Adipocyte (in vitro differentiated cells): ENCODE results near the gene SHISA3.
"Not testable (repeated sequence)": the region's sequence is repeated elsewhere in the genome, so short reads cannot be mapped to it uniquely, and the experiment has no call there.

ENCODE experiments used
- DNase-seq: peaks from one replicate; pipeline ENCODE4 v3.0.0-alpha.2; 2015; ENCODE audit warnings: low read depth
- H3K27me3 ChIP-seq: replicated peaks from 2 replicates; pipeline ENCODE4 v1.7.0; 2013; ENCODE audit warnings: mild to moderate bottlenecking, low read length, moderate library complexity; ENCODE audit not compliant: control insufficient read depth, insufficient read depth
- H3K36me3 ChIP-seq: 2 replicates; pipeline ENCODE4 v1.7.0; 2013; ENCODE audit warnings: low read length, mild to moderate bottlenecking, moderate library complexity; ENCODE audit not compliant: control insufficient read depth, insufficient read depth, severe bottlenecking
- H3K4me1 ChIP-seq: 2 replicates; pipeline ENCODE4 v1.7.0; 2013; ENCODE audit warnings: mild to moderate bottlenecking, low read length, moderate library complexity; ENCODE audit not compliant: control insufficient read depth, insufficient read depth
- H3K4me3 ChIP-seq: 2 replicates; pipeline ENCODE4 v1.7.0; 2013; ENCODE audit warnings: mild to moderate bottlenecking, low read length, moderate library complexity
- H3K9ac ChIP-seq: 2 replicates; pipeline ENCODE4 v1.7.0; 2013; ENCODE audit warnings: mild to moderate bottlenecking, low read length, moderate library complexity
- H3K9me3 ChIP-seq: 2 replicates; pipeline ENCODE4 v1.7.0; 2013; ENCODE audit warnings: mild to moderate bottlenecking, low read length, moderate library complexity; ENCODE audit not compliant: control insufficient read depth

The SHISA3 gene

GRCh38 chr4:42364266-42365053 lies 32.8 kb upstream of the SHISA3 start:
- H3K9me3 ChIP-seq, result peaks cover 3% of the 10 kb centered on the region
- no peak for DNase-seq
- peaks cover 5% of the 10 kb centered on the region for H3K4me1 ChIP-seq
- H3K27me3 ChIP-seq, result no peaks in the 10 kb centered on the region
- no peaks in the 10 kb centered on the region for H3K36me3 ChIP-seq
- no peak overlapping the region for H3K9ac ChIP-seq
- H3K4me3 ChIP-seq, result no peak overlapping the region

DNA sequence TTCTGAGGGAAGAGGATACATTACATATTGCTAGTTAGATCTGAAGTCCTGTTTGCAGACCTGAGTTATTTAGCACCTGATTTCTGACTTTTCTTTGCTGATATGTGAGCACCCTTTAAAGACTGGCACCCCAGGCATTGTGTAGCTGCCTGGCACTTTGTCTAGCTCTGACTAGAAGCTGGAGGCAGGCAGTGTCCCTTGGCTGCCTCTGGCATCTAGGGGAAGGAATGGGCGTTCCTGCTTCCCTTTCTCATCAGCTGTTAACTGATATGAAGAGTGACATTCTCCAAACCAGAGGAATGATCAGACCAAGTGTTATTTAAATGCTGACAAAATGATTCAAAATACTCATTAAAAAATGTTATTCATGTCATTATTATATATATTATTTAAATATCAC lies 30.3 kb upstream of the SHISA3 start:
- no peaks in the 10 kb centered on the region for H3K27me3 ChIP-seq
- H3K9me3 ChIP-seq, result peaks cover 3% of the 10 kb centered on the region
- H3K9ac ChIP-seq, result no peak overlapping the region
- DNase-seq, result no peak
- no peaks in the 10 kb centered on the region for H3K36me3 ChIP-seq
- H3K4me1 ChIP-seq, result no peaks in the 10 kb centered on the region
- no peak overlapping the region for H3K4me3 ChIP-seq

- Histone ChIP-seq H3K4me1 (no peaks in the 10 kb centered on the region), H3K4me3 (no peak overlapping the region), H3K36me3 (no peaks in the 10 kb centered on the region), H3K27me3 (peaks cover 4% of the 10 kb centered on the region), H3K9me3 (peaks cover 3% of the 10 kb centered on the region), H3K9ac (no peak overlapping the region)
- no peak for DNase-seq
These were observed 27.8 kb upstream of the SHISA3 start for GRCh38 chr4:42369489-42369888.

GRCh38 chr4:42371305-42372252 lies 25.7 kb upstream of the SHISA3 start:
- no peak overlapping the region for H3K4me3 ChIP-seq
- H3K9me3 ChIP-seq, result peaks cover 3% of the 10 kb centered on the region
- DNase-seq, result peak; percentile 51
- no peaks in the 10 kb centered on the region for H3K4me1 ChIP-seq
- H3K36me3 ChIP-seq, result no peaks in the 10 kb centered on the region
- no peak overlapping the region for H3K9ac ChIP-seq
- H3K27me3 ChIP-seq, result peaks cover 6% of the 10 kb centered on the region

- not testable (repeated sequence) for H3K4me1 ChIP-seq, H3K4me3 ChIP-seq, H3K27me3 ChIP-seq, H3K9ac ChIP-seq, H3K36me3 ChIP-seq, H3K9me3 ChIP-seq, DNase-seq
These were observed 25.0 kb upstream of the SHISA3 start for GRCh38 chr4:42372303-42372702.

DNA sequence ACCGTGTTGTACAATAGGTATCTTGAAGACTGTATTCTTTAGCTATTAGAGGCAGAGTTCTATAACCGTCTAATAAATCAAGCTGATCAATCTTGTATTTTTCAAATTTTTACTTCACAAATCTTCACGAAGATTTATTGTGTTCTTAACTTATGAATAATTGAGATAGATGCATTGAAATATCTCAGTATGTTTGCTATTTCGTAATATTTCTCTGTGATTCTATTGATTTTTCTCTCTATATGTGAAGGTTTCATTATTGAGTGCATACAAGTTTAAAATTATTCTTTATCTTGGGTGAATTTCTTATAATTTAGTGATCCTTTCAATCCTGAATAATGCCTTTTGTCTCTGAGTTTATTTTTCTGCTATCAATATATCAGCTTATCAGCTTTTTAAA lies 19.8 kb upstream of the SHISA3 start:
- Histone ChIP-seq H3K9me3 (peaks cover 10% of the 10 kb centered on the region), H3K27me3 (peaks cover 6% of the 10 kb centered on the region), H3K4me1 (peaks cover 6% of the 10 kb centered on the region), H3K4me3 (no peak overlapping the region), H3K9ac (no peak overlapping the region), H3K36me3 (no peaks in the 10 kb centered on the region)
- DNase-seq, result no peak

DNA sequence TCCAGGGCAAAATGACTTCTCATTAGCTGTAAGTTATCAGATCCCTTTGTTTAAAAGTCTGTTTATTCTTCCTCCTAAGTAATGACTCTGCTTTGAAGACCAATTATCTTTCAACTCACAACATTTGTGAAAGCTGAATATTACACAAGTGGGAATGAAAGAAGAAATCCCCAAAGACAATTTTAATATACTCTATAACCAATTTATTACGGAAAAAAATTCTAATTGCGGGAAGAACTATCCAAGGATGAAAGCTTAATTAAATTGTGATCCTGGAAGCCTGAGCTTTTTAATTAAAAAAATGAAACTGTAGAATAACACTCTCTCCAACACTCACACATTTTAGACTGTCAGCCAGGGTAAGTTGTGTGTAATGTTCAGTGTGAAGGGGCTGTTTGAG lies 15.6 kb upstream of the SHISA3 start:
- Histone ChIP-seq H3K4me1 (peaks cover 6% of the 10 kb centered on the region), H3K27me3 (no peaks in the 10 kb centered on the region), H3K36me3 (no peaks in the 10 kb centered on the region), H3K4me3 (no peak overlapping the region), H3K9ac (no peak overlapping the region), H3K9me3 (peaks cover 7% of the 10 kb centered on the region)
- DNase-seq, result no peak

- H3K4me3 ChIP-seq, result no peak overlapping the region
- no peak overlapping the region for H3K9ac ChIP-seq
- peaks cover 3% of the 10 kb centered on the region for H3K27me3 ChIP-seq
- no peak for DNase-seq
- no peaks in the 10 kb centered on the region for H3K4me1 ChIP-seq
- no peaks in the 10 kb centered on the region for H3K9me3 ChIP-seq
- no peaks in the 10 kb centered on the region for H3K36me3 ChIP-seq
These were observed 11.8 kb upstream of the SHISA3 start for GRCh38 chr4:42385516-42385915.

DNA sequence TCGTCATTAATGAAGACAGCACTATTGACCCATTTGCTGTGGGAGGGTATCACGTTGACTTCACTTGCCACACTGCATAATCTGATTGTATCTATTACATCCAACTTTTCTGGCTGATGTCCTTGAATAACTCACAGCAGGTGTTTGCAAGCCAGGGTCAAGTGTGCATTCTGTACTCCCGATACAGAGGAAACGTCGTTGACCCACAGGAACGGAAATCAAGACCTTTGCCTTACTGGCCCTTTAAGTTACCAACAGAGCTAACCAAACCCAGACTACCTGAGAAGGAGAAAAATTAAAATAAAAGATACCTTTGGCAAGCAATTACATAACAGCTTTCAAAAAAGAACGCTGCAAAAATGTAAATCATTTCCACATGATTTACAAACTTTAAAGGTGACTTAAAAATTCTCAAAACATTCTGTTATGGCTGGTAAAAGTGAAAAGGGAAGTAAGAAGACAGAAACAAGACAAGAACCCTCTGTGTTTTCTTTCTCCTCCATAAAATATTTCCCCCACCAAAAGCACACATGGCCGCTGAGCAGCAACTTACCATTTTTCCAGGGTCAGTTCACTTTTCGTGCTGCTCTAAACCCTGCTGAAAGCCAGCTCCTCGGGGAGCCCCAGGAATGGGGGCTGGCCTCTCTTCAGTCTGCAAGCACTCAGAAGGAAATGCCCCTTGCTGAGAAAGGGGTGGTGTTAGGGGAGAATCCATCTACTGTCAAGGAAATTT lies 6.5 kb upstream of the SHISA3 start:
- no peak for DNase-seq
- peaks cover 6% of the 10 kb centered on the region for H3K27me3 ChIP-seq
- H3K4me3 ChIP-seq, result no peak overlapping the region
- peaks cover 18% of the 10 kb centered on the region for H3K4me1 ChIP-seq
- H3K36me3 ChIP-seq, result no peaks in the 10 kb centered on the region
- H3K9me3 ChIP-seq, result no peaks in the 10 kb centered on the region
- no peak overlapping the region for H3K9ac ChIP-seq

DNA sequence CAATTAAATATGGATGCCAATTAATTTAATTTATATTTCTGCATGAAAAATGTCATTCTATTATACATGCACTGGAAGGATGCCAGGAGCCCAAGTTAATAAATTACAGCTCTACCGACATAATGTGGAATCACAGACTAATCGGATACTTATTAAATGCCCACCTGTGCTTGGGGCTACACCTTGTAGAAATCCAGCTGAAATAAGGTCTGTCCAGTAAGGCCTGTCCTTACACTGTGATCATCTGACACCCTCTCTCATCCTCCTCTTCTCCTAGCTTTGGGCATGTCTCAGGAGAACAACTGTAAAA lies 6.0 kb upstream of the SHISA3 start:
- Histone ChIP-seq H3K36me3 (no peaks in the 10 kb centered on the region), H3K27me3 (peaks cover 11% of the 10 kb centered on the region), H3K4me3 (no peak overlapping the region)

GRCh38 chr4:42391981-42392380 lies 5.3 kb upstream of the SHISA3 start:
- Histone ChIP-seq H3K9ac (no peak overlapping the region), H3K4me1 (peaks cover 21% of the 10 kb centered on the region), H3K4me3 (no peak overlapping the region), H3K27me3 (peaks cover 18% of the 10 kb centered on the region), H3K9me3 (peaks cover 3% of the 10 kb centered on the region), H3K36me3 (no peaks in the 10 kb centered on the region)
- DNase-seq, result no peak

More for the DNA sequence above, 6.0 kb upstream of the SHISA3 start:
- H3K9me3 ChIP-seq, result no peaks in the 10 kb centered on the region
- H3K9ac ChIP-seq, result no peak overlapping the region
- H3K4me1 ChIP-seq, result peaks cover 18% of the 10 kb centered on the region
- no peak for DNase-seq
